Frontal cortex (tissue), 4 donors: ENCODE measurements around the gene PRPF8. TPM values are rescaled to one million over a fixed set of nuclear protein-coding genes. Genes with fewer than 3 reads are reported as not detected.

Experiments
- DNase-seq, 2 donors: peaks; one replicate each; pipeline ENCODE4 v3.0.0; 2012; ENCODE audit warnings: low spot score in 2 of 2
- FAIRE-seq: peaks from 2 replicates; lab custom pipeline; 2012; peaks lifted over from hg19 to GRCh38; lab: Jason Lieb, UNC
- total RNA-seq: library from RNA; depleted of rRNA; stranded (reverse); fragments of >200 nt; gene quantifications from one replicate; pipeline ENCODE4 v1.2.3, GENCODE V29; 2014
- donor health status: control.
- donor health status: control.
- donor health status: control.

The PRPF8 gene
- total RNA-seq, 1 donor from 2014 or later, result 75.0 TPM

DNA sequence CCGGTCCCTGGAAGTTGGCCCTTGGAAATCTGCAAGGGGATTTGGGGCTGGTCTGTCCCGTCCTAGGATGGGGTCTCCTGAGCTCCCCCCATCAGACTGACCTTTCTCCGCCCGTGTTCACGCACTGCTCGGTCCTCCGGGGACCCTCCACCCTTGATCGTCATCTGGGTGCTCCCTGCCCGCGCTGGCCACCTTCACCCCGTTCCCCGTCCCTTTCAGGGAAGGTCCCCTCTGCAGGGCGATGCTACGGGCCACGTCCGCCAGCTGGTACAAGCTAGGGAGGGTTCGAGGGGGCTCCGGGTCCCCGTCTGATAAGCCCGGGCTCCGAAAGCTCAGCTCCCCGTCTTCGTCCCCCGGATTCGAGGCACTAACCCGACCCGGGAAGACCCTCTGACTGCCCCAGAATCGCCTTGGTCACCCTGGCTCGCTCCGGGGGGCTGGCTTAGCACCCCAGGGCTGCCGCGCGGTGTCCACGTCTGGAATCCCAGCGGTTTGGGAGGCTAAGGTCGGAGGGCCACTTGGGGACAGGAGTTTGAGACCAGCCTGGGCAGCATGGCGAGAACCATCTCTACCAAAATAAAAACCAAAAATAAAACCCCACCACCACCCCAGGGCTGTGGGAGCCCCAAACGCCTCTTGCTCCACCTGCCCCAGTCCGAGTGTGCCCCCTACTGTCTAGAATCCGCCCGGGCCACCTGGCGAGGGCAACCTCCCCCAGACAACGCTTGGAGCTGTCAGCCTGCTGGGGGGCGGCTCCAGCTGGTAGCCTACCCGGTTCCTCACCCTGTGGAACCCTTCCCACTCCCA is 55.0 kb downstream of the PRPF8 start:
- DNase-seq, result no peak
- FAIRE-seq, result no peak

DNA sequence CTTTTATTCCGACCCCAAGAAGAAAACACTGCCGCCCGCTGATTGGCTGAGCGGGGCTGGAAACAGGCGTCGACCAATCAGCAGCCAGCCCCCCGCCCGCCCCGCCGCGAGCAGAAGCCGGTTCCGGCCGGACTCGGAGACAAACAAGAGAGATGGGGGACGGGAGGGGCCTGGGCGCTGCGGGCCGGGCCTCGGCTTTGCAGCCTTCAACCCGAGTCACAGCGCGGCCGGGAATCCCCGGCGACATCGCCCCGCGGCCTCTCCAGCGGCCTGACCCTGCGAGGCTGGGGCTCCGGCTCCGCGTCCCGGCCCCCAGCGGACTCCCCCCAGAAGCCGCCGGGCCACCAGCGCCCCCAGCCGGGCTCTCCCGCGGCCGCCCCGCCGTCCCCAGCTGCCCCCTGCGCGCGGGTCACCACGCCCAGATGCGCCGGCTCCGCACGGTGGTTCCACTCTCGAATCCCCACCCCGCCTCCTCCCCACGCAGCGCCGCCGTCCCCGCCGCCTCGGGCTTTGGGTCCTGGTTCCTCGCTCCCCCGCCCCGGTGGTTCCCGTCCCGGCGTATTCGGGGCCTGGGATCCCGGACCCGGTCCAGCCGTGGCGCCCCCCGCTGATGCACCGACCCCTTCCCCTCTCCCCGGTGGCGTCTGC is 55.7 kb downstream of the PRPF8 start:
- peak; percentile 13 for FAIRE-seq
- peak; percentile 98 to 99 for DNase-seq

- FAIRE-seq (no peak), DNase-seq (peak; percentile 95 to 98)
These were observed 56.4 kb downstream of the PRPF8 start, which contains the start of gene SLC43A2 for GRCh38 chr17:1627982-1628855. Gene SLC43A2, minus strand, starts transcription at chr17:1628834. Its CDS starts 960 bp downstream, at chr17:1627874.

GRCh38 chr17:1627182-1627981 is 57.3 kb downstream of the PRPF8 start:
- FAIRE-seq (no peak), DNase-seq (peak; percentile 50 to 58)

DNA sequence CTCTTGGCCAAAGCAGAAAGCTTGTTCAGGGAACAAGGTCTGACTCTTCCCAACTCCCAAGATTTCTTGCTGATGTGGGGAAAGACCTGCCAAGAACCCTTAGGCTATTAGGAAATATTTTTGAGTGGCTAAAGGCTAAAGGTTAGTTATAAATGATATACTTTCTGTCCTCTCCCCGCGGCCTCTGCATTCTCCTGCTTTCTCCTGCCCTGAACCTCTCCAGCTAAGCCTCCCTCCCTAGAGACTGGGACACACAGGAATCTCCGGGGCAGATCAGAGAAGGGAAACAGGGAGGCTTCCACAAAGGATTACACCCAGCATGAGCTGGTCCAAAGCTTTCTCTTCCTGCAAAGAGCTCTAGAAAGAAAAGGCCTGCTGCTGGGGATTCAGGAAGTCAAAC is 58.3 kb downstream of the PRPF8 start:
- DNase-seq (no peak), FAIRE-seq (no peak)

- DNase-seq (no peak), FAIRE-seq (no peak)
These were observed 59.1 kb downstream of the PRPF8 start for GRCh38 chr17:1625581-1625980.

DNA sequence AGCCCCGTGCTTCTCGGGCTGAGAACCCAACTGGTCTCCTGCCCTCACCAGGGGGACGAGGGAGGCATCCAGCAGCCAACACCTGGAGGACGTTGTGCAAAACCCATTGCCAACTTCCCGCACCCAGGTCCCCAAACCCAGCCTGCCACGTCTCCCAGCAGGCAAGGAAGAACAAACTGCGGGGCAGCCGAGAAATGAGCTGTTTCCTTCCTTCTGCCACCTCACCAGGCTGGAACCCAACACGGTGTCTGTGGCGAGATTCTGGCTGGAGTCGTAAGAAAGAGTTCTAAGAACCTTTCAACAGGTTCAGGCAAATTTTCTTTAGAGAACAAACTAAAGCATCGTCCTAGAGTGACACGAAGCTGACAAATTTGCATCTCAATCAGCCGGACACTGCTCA is 59.6 kb downstream of the PRPF8 start:
- FAIRE-seq (no peak), DNase-seq (no peak)

- DNase-seq (no peak), FAIRE-seq (no peak)
These were observed 60.0 kb downstream of the PRPF8 start for GRCh38 chr17:1624650-1625049.

DNA sequence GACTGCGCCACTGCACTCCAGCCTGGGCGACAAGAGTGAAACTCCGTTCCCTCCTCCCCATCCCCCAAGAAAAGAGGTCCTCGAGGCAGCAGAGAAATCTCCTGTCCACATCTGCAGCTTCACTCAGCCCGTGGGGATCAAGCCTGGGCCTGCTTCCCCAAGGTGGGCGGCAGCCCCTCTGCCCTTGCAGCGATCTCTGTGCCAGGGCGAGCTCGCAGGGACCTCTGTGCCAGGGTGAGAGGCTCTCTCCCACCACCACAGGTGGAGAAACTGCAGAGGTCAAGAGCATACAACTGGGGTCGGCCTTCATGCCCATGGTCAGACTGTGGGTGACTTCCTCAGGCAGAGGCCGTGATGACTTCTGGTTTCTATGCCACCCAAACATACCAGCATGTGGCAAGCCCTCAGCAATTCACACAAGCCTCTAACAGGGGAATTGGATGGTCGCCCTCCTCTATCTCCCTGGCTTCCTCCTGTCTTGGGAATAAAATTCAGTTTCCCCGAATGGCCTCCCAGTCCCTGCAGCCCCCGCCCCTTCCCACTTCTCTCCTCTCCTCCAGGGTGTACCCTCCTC is 61.5 kb downstream of the PRPF8 start:
- no peak for DNase-seq
- FAIRE-seq, result no peak

GRCh38 chr17:1621273-1621954 is 63.3 kb downstream of the PRPF8 start:
- no peak for DNase-seq
- FAIRE-seq, result no peak

DNA sequence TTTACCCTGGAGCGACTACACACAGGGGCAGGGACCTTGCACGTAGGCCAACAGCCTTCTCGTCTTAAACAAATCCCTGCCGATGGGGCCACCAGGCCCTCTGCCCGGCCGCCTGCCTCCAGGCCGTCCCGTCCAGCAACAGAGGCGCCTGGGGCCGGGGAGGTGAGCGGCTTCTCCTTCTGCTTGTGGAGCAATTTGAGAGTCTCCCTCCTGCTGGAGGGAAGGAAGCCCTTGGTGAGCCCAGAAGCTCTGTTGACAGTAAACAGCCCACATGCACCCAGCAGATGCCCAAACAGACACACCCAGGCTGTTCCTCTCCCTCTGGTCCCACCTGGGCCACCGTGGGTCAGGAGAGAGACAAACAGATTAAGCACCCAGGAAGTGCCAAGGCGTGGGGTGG is 64.2 kb downstream of the PRPF8 start:
- no peak for DNase-seq
- no peak for FAIRE-seq

GRCh38 chr17:1617620-1618174 is 67.0 kb downstream of the PRPF8 start:
- DNase-seq (no peak), FAIRE-seq (no peak)

- DNase-seq (no peak), FAIRE-seq (no peak)
These were observed 68.6 kb downstream of the PRPF8 start for GRCh38 chr17:1616101-1616500.

DNA sequence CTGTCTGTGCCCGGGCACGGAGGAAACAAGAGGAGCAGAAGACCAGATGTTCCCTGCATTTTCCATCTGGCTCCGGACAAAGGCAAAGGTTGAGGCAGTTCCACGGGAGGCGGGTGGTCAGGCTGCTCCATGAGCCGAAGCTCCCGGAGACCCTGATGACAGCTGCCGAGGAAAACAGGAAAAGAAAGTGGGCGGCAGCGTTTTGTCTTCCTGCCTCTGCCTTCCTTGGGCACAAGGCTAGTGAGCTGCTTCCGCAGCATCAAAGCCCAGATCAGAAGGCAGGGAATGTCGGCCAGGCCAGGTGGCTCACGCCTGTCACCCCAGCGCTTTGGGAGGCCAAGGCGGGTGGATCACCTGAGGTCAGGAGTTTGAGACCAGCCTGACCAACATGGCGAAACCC is 72.3 kb downstream of the PRPF8 start:
- FAIRE-seq (no peak), DNase-seq (no peak)

DNA sequence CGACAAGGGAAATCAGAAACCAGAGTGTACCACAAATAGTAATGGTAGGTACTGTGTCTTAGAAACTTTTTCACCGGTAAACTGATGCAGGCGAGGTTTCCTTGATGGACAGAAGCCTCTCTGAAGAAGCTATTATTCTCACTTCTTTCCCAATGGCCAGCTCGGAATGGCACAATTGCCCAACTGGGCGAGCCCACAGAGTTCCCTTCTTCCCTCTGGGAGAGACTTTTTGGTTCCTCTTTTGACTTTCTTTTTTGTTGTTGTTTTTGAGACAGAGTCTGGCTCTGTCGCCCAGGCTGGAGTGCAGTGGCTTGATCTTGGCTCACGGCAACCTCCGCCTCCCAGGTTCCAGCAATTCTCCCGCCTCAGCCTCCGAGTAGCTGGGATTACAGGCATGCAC is 73.0 kb downstream of the PRPF8 start:
- FAIRE-seq (no peak), DNase-seq (no peak)

DNA sequence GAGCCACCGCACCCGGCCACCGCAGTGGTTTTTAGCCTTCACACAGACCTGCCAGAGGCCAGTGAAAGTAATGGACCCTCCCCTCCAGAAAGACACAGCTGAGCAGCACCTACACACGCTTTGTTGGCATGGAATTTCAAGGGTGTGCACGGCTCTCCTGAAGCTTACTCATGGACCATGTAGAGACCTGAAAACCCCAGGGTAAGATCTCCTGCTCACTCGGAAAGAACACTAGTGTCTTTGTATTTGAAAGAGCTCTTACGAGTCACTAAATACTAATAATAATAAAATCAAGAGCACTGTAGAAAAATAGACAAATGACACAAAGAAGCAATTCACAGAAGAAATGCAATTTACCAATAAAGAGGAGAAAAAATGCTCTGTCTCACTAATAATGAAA is 76.0 kb downstream of the PRPF8 start:
- DNase-seq (no peak), FAIRE-seq (no peak)

GRCh38 chr17:1607971-1608320 is 76.7 kb downstream of the PRPF8 start:
- DNase-seq (no peak), FAIRE-seq (no peak)

GRCh38 chr17:1606352-1606985 is 78.2 kb downstream of the PRPF8 start:
- FAIRE-seq, result no peak
- no peak for DNase-seq
